Ishikawa (cell line): ENCODE measurements around the gene NAGK.

Experiments used
- CREB1 ChIP-seq: IDR thresholded peaks from 2 replicates; pipeline ENCODE4 v1.6.1; 2012; ENCODE audit warnings: low read depth
- EGR1 ChIP-seq: IDR thresholded peaks from 2 replicates; pipeline ENCODE4 v1.6.1; 2012
- EP300 ChIP-seq: IDR thresholded peaks from 2 replicates; pipeline ENCODE4 v1.6.1; 2012; ENCODE audit warnings: borderline replicate concordance
- MAX ChIP-seq: IDR thresholded peaks from 2 replicates; pipeline ENCODE4 v1.6.1; 2012
- NFIC ChIP-seq: IDR thresholded peaks from 2 replicates; pipeline ENCODE4 v1.6.1; 2012
- RAD21 ChIP-seq: IDR thresholded peaks from 2 replicates; pipeline ENCODE4 v1.6.1; 2012; ENCODE audit warnings: low read depth
- TAF1 ChIP-seq: IDR thresholded peaks from 2 replicates; pipeline ENCODE4 v1.6.1; 2012; ENCODE audit warnings: low read depth, mild to moderate bottlenecking
- USF1 ChIP-seq: IDR thresholded peaks from 2 replicates; pipeline ENCODE4 v1.6.1; 2012
- YY1 ChIP-seq: IDR thresholded peaks from 2 replicates; pipeline ENCODE4 v1.6.1; 2012; ENCODE audit warnings: low read depth

- TF ChIP-seq EP300 (no peak), RAD21 (no peak), YY1 (no peak), NFIC (no peak), USF1 (no peak), TAF1 (no peak), CREB1 (no peak), MAX (no peak), EGR1 (no peak)
Observed at GRCh38 chr2:71101656-71102055, 33.2 kb downstream of the NAGK start.
